ENCODE measurements around the gene TRMT1.
A peak's percentile ranks its signal among the peaks of the same experiment; 100 is the strongest.

TRMT1 gene

GRCh38 chr19:13122980-13123957, 6.7 kb upstream of the TRMT1 start:
- DNase-seq: no peak

GRCh38 chr19:13122275-13122878, 5.8 kb upstream of the TRMT1 start:
- DNase-seq: no peak

- DNase-seq: no peak
Observed at GRCh38 chr19:13121551-13122274, 5.2 kb upstream of the TRMT1 start.

GRCh38 chr19:13120817-13121216, 4.3 kb upstream of the TRMT1 start:
- no peak for DNase-seq

GRCh38 chr19:13120031-13120430, 3.5 kb upstream of the TRMT1 start:
- no peak for DNase-seq

- DNase-seq: no peak
Observed at GRCh38 chr19:13119627-13120026, 3.1 kb upstream of the TRMT1 start.

GRCh38 chr19:13118424-13119193, 2.1 kb upstream of the TRMT1 start:
- DNase-seq: no peak

GRCh38 chr19:13117772-13118423, 1.4 kb upstream of the TRMT1 start, which contains the start of gene NACC1:
NACC1 (plus strand) TSS chr19:13118264; CDS start chr19:13135208, 16,944 bp downstream.
- DNase-seq: peak; percentile 86

GRCh38 chr19:13117176-13117771, 734 bp upstream of the TRMT1 start:
- DNase-seq: no peak

GRCh38 chr19:13115936-13116281, 631 bp downstream of the TRMT1 start:
- DNase-seq: no peak

- no peak for DNase-seq
Observed at GRCh38 chr19:13112555-13112954, 4.0 kb downstream of the TRMT1 start.

GRCh38 chr19:13110099-13110610, 6.4 kb downstream of the TRMT1 start:
- no peak for DNase-seq

GRCh38 chr19:13109361-13110098, 7.0 kb downstream of the TRMT1 start:
- no peak for DNase-seq

- peak; percentile 38 for DNase-seq
Observed at GRCh38 chr19:13104848-13105711, 11.5 kb downstream of the TRMT1 start.

- peak; percentile 65 for DNase-seq
Observed at GRCh38 chr19:13104360-13104847, 12.1 kb downstream of the TRMT1 start.

- no peak for DNase-seq
Observed at GRCh38 chr19:13103581-13104359, 12.8 kb downstream of the TRMT1 start.

- DNase-seq: no peak
Observed at GRCh38 chr19:13102666-13103580, 13.6 kb downstream of the TRMT1 start, which contains the start of gene LYL1. LYL1 (minus strand) TSS chr19:13102858; CDS start chr19:13101171, 1,687 bp downstream.

GRCh38 chr19:13102416-13102665, 14.2 kb downstream of the TRMT1 start:
- DNase-seq: no peak

All from activated gamma-delta T cell treated with Interleukin-2 at 50 U/mL for 16 hours (primary cell).